Kidney capillary endothelial cell (primary cell): ENCODE measurements around the gene TCF23.
A peak's percentile ranks its signal among the peaks of the same experiment; 100 is the strongest.

Experiments
- DNase-seq: peaks from one replicate; pipeline ENCODE4 v3.0.0-alpha.2; 2018; ENCODE audit warnings: low spot score

The TCF23 gene

GRCh38 chr2:27128668-27129571 is 19.9 kb upstream of the TCF23 start:
- DNase-seq: no peak

GRCh38 chr2:27130396-27130795 is 18.4 kb upstream of the TCF23 start:
- no peak for DNase-seq

- DNase-seq: no peak
Measured at GRCh38 chr2:27131429-27131828, 17.4 kb upstream of the TCF23 start.

- DNase-seq: peak; percentile 31
Measured at GRCh38 chr2:27133195-27133875, 15.5 kb upstream of the TCF23 start.

- peak; percentile 97 for DNase-seq
Measured at GRCh38 chr2:27133905-27134780, 14.7 kb upstream of the TCF23 start, which contains the start of gene PREB. Gene PREB (minus strand): TSS chr2:27134636. CDS start chr2:27134421, 215 bp downstream.

- no peak for DNase-seq
Measured at GRCh38 chr2:27134781-27135477, 13.9 kb upstream of the TCF23 start.

GRCh38 chr2:27135478-27135955 is 13.3 kb upstream of the TCF23 start:
- DNase-seq: no peak

- no peak for DNase-seq
Measured at GRCh38 chr2:27136751-27137150, 12.1 kb upstream of the TCF23 start.

- no peak for DNase-seq
Measured at GRCh38 chr2:27137322-27137935, 11.4 kb upstream of the TCF23 start.

- no peak for DNase-seq
Measured at GRCh38 chr2:27138111-27138510, 10.7 kb upstream of the TCF23 start.

- no peak for DNase-seq
Measured at GRCh38 chr2:27139310-27139709, 9.5 kb upstream of the TCF23 start, which contains the start of gene PRR30. Gene PRR30 (minus strand): TSS chr2:27139410. CDS start chr2:27138329, 1,081 bp downstream.

- DNase-seq: no peak
Measured at GRCh38 chr2:27143285-27143684, 5.5 kb upstream of the TCF23 start.

GRCh38 chr2:27145682-27146081 is 3.1 kb upstream of the TCF23 start:
- no peak for DNase-seq

- no peak for DNase-seq
Measured at GRCh38 chr2:27147935-27148334, 869 bp upstream of the TCF23 start.

GRCh38 chr2:27149570-27150405 is 984 bp downstream of the TCF23 start:
- no peak for DNase-seq

GRCh38 chr2:27150639-27151230 is 1.9 kb downstream of the TCF23 start:
- DNase-seq: no peak

GRCh38 chr2:27152102-27152795 is 3.4 kb downstream of the TCF23 start:
- DNase-seq: no peak

GRCh38 chr2:27152796-27153464 is 4.1 kb downstream of the TCF23 start:
- DNase-seq: peak; percentile 26
